Right lobe of liver (tissue), 6 donors: Measurements from ENCODE around the gene CUL3. TPM values are rescaled to one million over a fixed set of nuclear protein-coding genes. Genes with fewer than 3 reads are reported as not detected.
"Not testable (repeated sequence)": the region's sequence is repeated elsewhere in the genome, so short reads cannot be mapped to it uniquely, and the experiment has no call there.

Experiments
- ATAC-seq, 4 donors: fragments of 200-7000 bp; cut with Tn5 transposase; one replicate each; pipeline ENCODE4 v1.9.1; 2020; ENCODE audit warnings: mild to moderate bottlenecking in 4 of 4, moderate library complexity in 4 of 4
- DNase-seq, 3 donors: peaks; one replicate each; pipeline ENCODE4 v3.0.0-alpha.2; 2020
- H3K27ac ChIP-seq, 3 donors: fragments of 200-600 bp; one replicate each; pipeline ENCODE4 v1.8.0; 2022
- H3K27me3 ChIP-seq, 2 donors: fragments of 200-600 bp; one replicate each; pipeline ENCODE4 v1.8.0; 2022
- H3K36me3 ChIP-seq, 4 donors: fragments of 200-600 bp; sonication (generic) in 1 of 4; one replicate each; pipeline versions ENCODE4 v1.5.1 to v1.8.0; 2017 to 2022; ENCODE audit warnings: control low read depth in 1 of 4
- H3K4me1 ChIP-seq, 4 donors: fragments of 200-600 bp; sonication (generic) in 1 of 4; one replicate each; pipeline versions ENCODE4 v1.5.1 to v1.8.0; 2017 to 2022; ENCODE audit warnings: control low read depth in 1 of 4
- H3K4me3 ChIP-seq, 3 donors: fragments of 200-600 bp; one replicate each; pipeline ENCODE4 v1.8.0; 2022
- H3K9me3 ChIP-seq, 4 donors: fragments of 200-600 bp; sonication (generic) in 1 of 4; one replicate each; pipeline versions ENCODE4 v1.5.1 to v1.8.0; 2017 to 2022; ENCODE audit warnings: control low read depth in 1 of 4
- CTCF ChIP-seq, 4 donors: fragments of 200-600 bp in 3 of 4; fragments of 450-650 bp in 1 of 4; IDR thresholded peaks; one replicate each; pipeline versions ENCODE4 v1.5.1 to v1.8.0; 2016 to 2022; ENCODE audit warnings: antibody characterized with exemption in 4 of 4, mild to moderate bottlenecking in 2 of 4
- POLR2A ChIP-seq: fragments of 450-650 bp; IDR thresholded peaks from one replicate; pipeline ENCODE4 v1.6.1; 2017; ENCODE audit warnings: antibody characterized with exemption, mild to moderate bottlenecking
- WGBS: methylation state at CpG from one replicate; pipeline ENCODE4 v1.1.6; 2018; ENCODE audit warnings: low coverage, low lambda C conversion rate; ENCODE audit not compliant: insufficient coverage; ENCODE audit errors: missing lambda C conversion rate; 5-methylcytosine and 5-hydroxymethylcytosine counted together
- intact Hi-C, 2 donors: fragments of 100-400 bp; cut with DNase I; formaldehyde crosslinking; loops; one replicate each; pipeline versions ENCODE4 v1.11.2 to v1.14.1; 2022
- total RNA-seq, 6 experiments: library from RNA; depleted of rRNA in 2 of 6; stranded (reverse); fragments of >200 nt in 2 of 6; fragmentation: NEBNext Ultra II Directional in 3 of 6; extraction: Animal tissue kit (Norgen Biotek cat#: 25700) in 3 of 6; gene quantifications; one replicate each; pipeline versions ENCODE4 v1.1.0 to v1.2.4, GENCODE V29; 2016 to 2023
- donor health status: DM: no; HTN: yes; CAD: no.
- donor health status: DM: no; HTN: no; CAD: no.
- donor health status: DM: no; HTN: no; CAD: no.
- donor health status: DM: no; HTN: yes; CAD: no.
- donor health status: DM: no; HTN: yes; CAD: no.

The CUL3 gene
- total RNA-seq, 6 experiments from 2014 or later: 30.3 to 46.2 (median 40.3) TPM

- H3K27ac ChIP-seq, intact Hi-C loops, H3K4me3 ChIP-seq, H3K36me3 ChIP-seq, H3K27me3 ChIP-seq, H3K9me3 ChIP-seq: not testable (repeated sequence)
- DNase-seq (peak in 2 of 3 donors; percentile 42 to 60), ATAC-seq (peak in 3 of 4 donors; percentile 28 to 83 (median 38))
- peaks cover 0 to 17% (median 0%) of the 10 kb centered on the region in 4 donors for H3K4me1 ChIP-seq
- WGBS: 54% methylated on average over 2 of the region's 18 CpGs
These were observed 99.8 kb downstream of the CUL3 start for GRCh38 chr2:224485081-224486014.

- H3K4me3 ChIP-seq: no peak overlapping the region
- no peak overlapping the region for H3K27ac ChIP-seq
- H3K36me3 ChIP-seq: peaks cover 0 to 19% (median 15%) of the 10 kb centered on the region in 4 donors
- 80% methylated on average over 1 of the region's 2 CpGs for WGBS
- H3K4me1 ChIP-seq: no peaks in the 10 kb centered on the region
- TF ChIP-seq POLR2A: no peak
- TF ChIP-seq CTCF (IDR thresholded peaks at IDR 0.05): no peak
- DNase-seq (no peak), ATAC-seq (no peak)
- intact Hi-C loops: no loop called here
- H3K9me3 ChIP-seq: no peaks in the 10 kb centered on the region
- no peaks in the 10 kb centered on the region for H3K27me3 ChIP-seq
These were observed 105.3 kb downstream of the CUL3 start for GRCh38 chr2:224479826-224480225.

- intact Hi-C loops: no loop called here
- peaks cover 0 to 27% (median 18%) of the 10 kb centered on the region in 4 donors for H3K36me3 ChIP-seq
- DNase-seq (no peak), ATAC-seq (no peak)
- TF ChIP-seq CTCF (IDR thresholded peaks at IDR 0.05) (no peak), POLR2A (no peak)
- H3K27me3 ChIP-seq: no peaks in the 10 kb centered on the region
- H3K4me3 ChIP-seq: no peak overlapping the region
- 94% methylated on average over 3 of the region's 3 CpGs for WGBS
- no peaks in the 10 kb centered on the region for H3K9me3 ChIP-seq
- H3K4me1 ChIP-seq: no peaks in the 10 kb centered on the region
- no peak overlapping the region for H3K27ac ChIP-seq
These were observed 112.3 kb downstream of the CUL3 start for GRCh38 chr2:224472827-224473226.

GRCh38 chr2:224472137-224472536 is 113.0 kb downstream of the CUL3 start:
- no peak for ATAC-seq
- Histone ChIP-seq H3K27ac (no peak overlapping the region), H3K9me3 (no peaks in the 10 kb centered on the region), H3K36me3 (peaks cover 0 to 20% (median 14%) of the 10 kb centered on the region in 4 donors), H3K27me3 (no peaks in the 10 kb centered on the region), H3K4me1 (no peaks in the 10 kb centered on the region), H3K4me3 (no peak overlapping the region)
- intact Hi-C loops: no loop called here
- TF ChIP-seq CTCF (IDR thresholded peaks at IDR 0.05): no peak
- no peak for TF ChIP-seq POLR2A
- whole genome bisulfite sequencing: 96% methylated on average over 3 of the region's 3 CpGs
- DNase-seq: no peak

GRCh38 chr2:224469374-224469964 is 115.7 kb downstream of the CUL3 start:
- no peak for TF ChIP-seq CTCF (IDR thresholded peaks at IDR 0.05)
- TF ChIP-seq POLR2A: no peak
- Histone ChIP-seq H3K27ac (no peak overlapping the region), H3K36me3 (peaks cover 0 to 12% (median 5%) of the 10 kb centered on the region in 4 donors), H3K27me3 (no peaks in the 10 kb centered on the region), H3K9me3 (no peaks in the 10 kb centered on the region), H3K4me3 (no peak overlapping the region), H3K4me1 (no peaks in the 10 kb centered on the region)
- intact Hi-C loops: no loop called here
- no peak for DNase-seq
- ATAC-seq: peak in 1 of 4 donors; percentile 37
- 80% methylated on average over 9 of the region's 9 CpGs for WGBS
